Pancreas (tissue), 10 donors: Measurements from ENCODE around the gene ERRFI1. TPM values are rescaled to one million over a fixed set of nuclear protein-coding genes. Genes with fewer than 3 reads are reported as not detected.

ENCODE experiments used
- ATAC-seq, 4 donors: fragments of 200-7000 bp; cut with Tn5 transposase; one replicate each; pipeline versions ENCODE4 v1.8.0 to v1.9.1; 2020; ENCODE audit warnings: mild to moderate bottlenecking in 4 of 4, moderate library complexity in 4 of 4
- DNase-seq, 6 donors: peaks; one replicate each; pipeline ENCODE4 v3.0.0-alpha.2; 2020
- FAIRE-seq: peaks from 2 replicates; lab custom pipeline; 2012; peaks lifted over from hg19 to GRCh38; lab: Jason Lieb, UNC
- H3K27ac ChIP-seq, 4 donors: fragments of 200-600 bp; sonication (generic); 1 replicate in 3 of 4; 2 replicates in 1 of 4; pipeline versions ENCODE4 v1.5.0 to v1.8.0; 2020
- H3K27me3 ChIP-seq, 4 donors: fragments of 200-600 bp; one replicate each; pipeline ENCODE4 v1.8.0; 2021
- H3K36me3 ChIP-seq, 3 donors: fragments of 200-600 bp; sonication (generic) in 1 of 3; one replicate each; pipeline versions ENCODE4 v1.5.0 to v1.8.0; 2020 to 2021
- H3K4me1 ChIP-seq, 3 donors: fragments of 200-600 bp; one replicate each; pipeline ENCODE4 v1.8.0; 2021
- H3K4me3 ChIP-seq, 4 donors: fragments of 200-600 bp; sonication (generic) in 2 of 4; one replicate each; pipeline versions ENCODE4 v1.5.0 to v1.8.0; 2020 to 2021
- H3K9me3 ChIP-seq, 4 donors: fragments of 200-600 bp; one replicate each; pipeline ENCODE4 v1.8.0; 2021
- CTCF ChIP-seq, 4 donors: fragments of 200-600 bp; sonication (generic) in 3 of 4; IDR thresholded peaks; one replicate each; pipeline versions ENCODE4 v1.5.0 to v1.8.0; 2021; ENCODE audit warnings: antibody characterized with exemption in 4 of 4
- WGBS, 2 donors: extraction: QIAGEN DNeasy Blood & Tissue Kit; methylation state at CpG; one replicate each; pipeline ENCODE4 v1.1.7; 2013; 5-methylcytosine and 5-hydroxymethylcytosine counted together
- intact Hi-C, 3 donors: fragments of 100-400 bp; cut with DNase I; formaldehyde crosslinking; loops; one replicate each; pipeline versions ENCODE4 v1.11.1 to v1.14.2; 2022
- polyA plus RNA-seq, 2 donors: library from polyadenylated mRNA; stranded (reverse); fragments of 200-250 nt; gene quantifications; one replicate each; pipeline ENCODE4 v1.2.3, GENCODE V29; 2013
- total RNA-seq, 6 donors: library from RNA; stranded (reverse); fragmentation: NEBNext Ultra II Directional in 4 of 6; extraction: Animal tissue kit (Norgen Biotek cat#: 25700) in 4 of 6; gene quantifications; one replicate each; pipeline versions ENCODE4 v1.2.1 to v1.2.4, GENCODE V29; 2021 to 2023
- donor health status: healthy with polysubstance abuse.
- donor health status: DM: no; HTN: no; CAD: no; lungs with moderate emphysema.
- donor health status: DM: no; HTN: no; CAD: no.
- donor health status: control.
- donor health status: control.
- donor health status: Bipolar disorder and iron deficiency.
- donor health status: DM: yes; HTN: yes; CAD: no.
- donor health status: DM: no; HTN: no; CAD: no.
- donor health status: DM: no; HTN: no; CAD: no.
- donor health status: DM: yes; HTN: yes; CAD: no.

Gene ERRFI1
- total and polyA plus RNA-seq, 8 donors, result 36.4 to 392 (median 101) TPM

GRCh38 chr1:7988576-7988975 is 37.5 kb downstream of the ERRFI1 start:
- Histone ChIP-seq H3K36me3 (peaks cover 0 to 19% (median 16%) of the 10 kb centered on the region in 3 donors), H3K4me3 (no peak overlapping the region), H3K9me3 (no peaks in the 10 kb centered on the region), H3K4me1 (no peaks in the 10 kb centered on the region), H3K27ac (no peak overlapping the region), H3K27me3 (no peaks in the 10 kb centered on the region)
- ATAC-seq (no peak), DNase-seq (no peak), FAIRE-seq (no peak)
- no peak for TF ChIP-seq CTCF (IDR thresholded peaks at IDR 0.05)
- WGBS, 2 donors, result 74 to 100% methylated on average over 1 of the region's 1 CpG
- intact Hi-C loops, result loop anchor here in 1 of 3 donors (10.0 kb wide), 1 partner anchor 346 kb away; no protein-coding TSS in a partner anchor

GRCh38 chr1:7987528-7987927 is 38.6 kb downstream of the ERRFI1 start:
- H3K27me3 ChIP-seq, result no peaks in the 10 kb centered on the region
- H3K9me3 ChIP-seq, result no peaks in the 10 kb centered on the region
- H3K4me1 ChIP-seq, result no peaks in the 10 kb centered on the region
- H3K4me3 ChIP-seq, result no peak overlapping the region
- ATAC-seq (no peak), FAIRE-seq (no peak), DNase-seq (no peak)
- 95 to 97% methylated on average over 7 of the region's 7 CpGs for WGBS, 2 donors
- intact Hi-C loops, result loop anchor here in 1 of 3 donors (10.0 kb wide), 1 partner anchor 347 kb away; no protein-coding TSS in a partner anchor
- no peak for TF ChIP-seq CTCF (IDR thresholded peaks at IDR 0.05)
- no peak overlapping the region for H3K27ac ChIP-seq
- peaks cover 0 to 24% (median 21%) of the 10 kb centered on the region in 3 donors for H3K36me3 ChIP-seq

- FAIRE-seq (no peak), DNase-seq (no peak), ATAC-seq (no peak)
- peaks cover 0 to 27% (median 21%) of the 10 kb centered on the region in 3 donors for H3K36me3 ChIP-seq
- WGBS, 2 donors, result 80% methylated on average over 15 of the region's 15 CpGs
- no peaks in the 10 kb centered on the region for H3K9me3 ChIP-seq
- no peak for TF ChIP-seq CTCF (IDR thresholded peaks at IDR 0.05)
- intact Hi-C loops, result loop anchor here in 1 of 3 donors (10.0 kb wide), 1 partner anchor 349 kb away; no protein-coding TSS in a partner anchor
- no peak overlapping the region for H3K27ac ChIP-seq
- H3K4me1 ChIP-seq, result no peaks in the 10 kb centered on the region
- no peaks in the 10 kb centered on the region for H3K27me3 ChIP-seq
- no peak overlapping the region for H3K4me3 ChIP-seq
Measured at GRCh38 chr1:7985851-7986612, 40.1 kb downstream of the ERRFI1 start.

GRCh38 chr1:7984811-7985210 is 41.3 kb downstream of the ERRFI1 start:
- intact Hi-C loops, result loop anchor here in 2 of 3 donors (5.0 to 10.0 kb wide), 3 partner anchors 337 to 367 kb away; no protein-coding TSS in a partner anchor
- no peaks in the 10 kb centered on the region for H3K4me1 ChIP-seq
- no peak for TF ChIP-seq CTCF (IDR thresholded peaks at IDR 0.05)
- FAIRE-seq (no peak), DNase-seq (no peak), ATAC-seq (no peak)
- no peak overlapping the region for H3K4me3 ChIP-seq
- H3K27ac ChIP-seq, result no peak overlapping the region
- WGBS, 2 donors, result 92 to 95% methylated on average over 15 of the region's 15 CpGs
- no peaks in the 10 kb centered on the region for H3K9me3 ChIP-seq
- no peaks in the 10 kb centered on the region for H3K27me3 ChIP-seq
- H3K36me3 ChIP-seq, result peaks cover 0 to 39% (median 24%) of the 10 kb centered on the region in 3 donors
